ENCODE measurements around the gene CRYGN. TPM values are rescaled to one million over a fixed set of nuclear protein-coding genes. Genes with fewer than 3 reads are reported as not detected.
A peak's percentile ranks its signal among the peaks of the same experiment; 100 is the strongest.

Gene CRYGN
- total RNA-seq, 1 experiment from 2014 or later, result 1.2 TPM

- H3K36me3 ChIP-seq (replicated peaks; ENCODE audit: control insufficient read depth, insufficient read depth, low read length), result peaks cover 3% of the 10 kb centered on the region
- H3K4me3 ChIP-seq (ENCODE audit: insufficient read depth, low read depth, low read length), result no peak overlapping the region
- H3K27me3 ChIP-seq (ENCODE audit: control insufficient read depth, insufficient read depth, low read length), result no peaks in the 10 kb centered on the region
- peak; percentile 59 for DNase-seq
Measured at GRCh38 chr7:151404216-151405011, 35.5 kb downstream of the CRYGN start.

- Histone ChIP-seq H3K36me3 (replicated peaks; ENCODE audit: control insufficient read depth, insufficient read depth, low read length) (peaks cover 3% of the 10 kb centered on the region), H3K27me3 (ENCODE audit: control insufficient read depth, insufficient read depth, low read length) (no peaks in the 10 kb centered on the region), H3K4me3 (ENCODE audit: insufficient read depth, low read depth, low read length) (no peak overlapping the region)
- DNase-seq, result peak; percentile 56
Measured at GRCh38 chr7:151403764-151404163, 36.2 kb downstream of the CRYGN start.

GRCh38 chr7:151402029-151402835 is 37.7 kb downstream of the CRYGN start:
- no peak overlapping the region for H3K4me3 ChIP-seq (ENCODE audit: insufficient read depth, low read depth, low read length)
- no peaks in the 10 kb centered on the region for H3K27me3 ChIP-seq (ENCODE audit: control insufficient read depth, insufficient read depth, low read length)
- DNase-seq, result peak; percentile 56
- peaks cover 4% of the 10 kb centered on the region for H3K36me3 ChIP-seq (replicated peaks; ENCODE audit: control insufficient read depth, insufficient read depth, low read length)

GRCh38 chr7:151400626-151401315 is 39.2 kb downstream of the CRYGN start:
- H3K27me3 ChIP-seq (ENCODE audit: control insufficient read depth, insufficient read depth, low read length), result no peaks in the 10 kb centered on the region
- peak; percentile 77 for DNase-seq
- no peak overlapping the region for H3K4me3 ChIP-seq (ENCODE audit: insufficient read depth, low read depth, low read length)
- H3K36me3 ChIP-seq (replicated peaks; ENCODE audit: control insufficient read depth, insufficient read depth, low read length), result peaks cover 4% of the 10 kb centered on the region

- no peak overlapping the region for H3K4me3 ChIP-seq (ENCODE audit: insufficient read depth, low read depth, low read length)
- peak; percentile 43 for DNase-seq
- H3K36me3 ChIP-seq (replicated peaks; ENCODE audit: control insufficient read depth, insufficient read depth, low read length), result peaks cover 4% of the 10 kb centered on the region
- H3K27me3 ChIP-seq (ENCODE audit: control insufficient read depth, insufficient read depth, low read length), result no peaks in the 10 kb centered on the region
Measured at GRCh38 chr7:151399906-151400305, 40.0 kb downstream of the CRYGN start.

GRCh38 chr7:151399305-151399601 is 40.7 kb downstream of the CRYGN start:
- DNase-seq, result no peak
- Histone ChIP-seq H3K4me3 (ENCODE audit: insufficient read depth, low read depth, low read length) (no peak overlapping the region), H3K36me3 (replicated peaks; ENCODE audit: control insufficient read depth, insufficient read depth, low read length) (peaks cover 4% of the 10 kb centered on the region), H3K27me3 (ENCODE audit: control insufficient read depth, insufficient read depth, low read length) (no peaks in the 10 kb centered on the region)

GRCh38 chr7:151398446-151399304 is 41.3 kb downstream of the CRYGN start:
- DNase-seq, result no peak
- peaks cover 4% of the 10 kb centered on the region for H3K36me3 ChIP-seq (replicated peaks; ENCODE audit: control insufficient read depth, insufficient read depth, low read length)
- H3K27me3 ChIP-seq (ENCODE audit: control insufficient read depth, insufficient read depth, low read length), result no peaks in the 10 kb centered on the region
- H3K4me3 ChIP-seq (ENCODE audit: insufficient read depth, low read depth, low read length), result no peak overlapping the region

- Histone ChIP-seq H3K36me3 (replicated peaks; ENCODE audit: control insufficient read depth, insufficient read depth, low read length) (peaks cover 4% of the 10 kb centered on the region), H3K4me3 (ENCODE audit: insufficient read depth, low read depth, low read length) (no peak overlapping the region), H3K27me3 (ENCODE audit: control insufficient read depth, insufficient read depth, low read length) (no peaks in the 10 kb centered on the region)
- no peak for DNase-seq
Measured at GRCh38 chr7:151397026-151397425, 42.9 kb downstream of the CRYGN start.

- DNase-seq, result no peak
- Histone ChIP-seq H3K27me3 (ENCODE audit: control insufficient read depth, insufficient read depth, low read length) (no peaks in the 10 kb centered on the region), H3K36me3 (replicated peaks; ENCODE audit: control insufficient read depth, insufficient read depth, low read length) (peaks cover 4% of the 10 kb centered on the region), H3K4me3 (ENCODE audit: insufficient read depth, low read depth, low read length) (no peak overlapping the region)
Measured at GRCh38 chr7:151396328-151396970, 43.5 kb downstream of the CRYGN start.

GRCh38 chr7:151395036-151395367 is 44.9 kb downstream of the CRYGN start:
- H3K27me3 ChIP-seq (ENCODE audit: control insufficient read depth, insufficient read depth, low read length), result no peaks in the 10 kb centered on the region
- H3K4me3 ChIP-seq (ENCODE audit: insufficient read depth, low read depth, low read length), result no peak overlapping the region
- peaks cover 4% of the 10 kb centered on the region for H3K36me3 ChIP-seq (replicated peaks; ENCODE audit: control insufficient read depth, insufficient read depth, low read length)
- no peak for DNase-seq

GRCh38 chr7:151394076-151395035 is 45.6 kb downstream of the CRYGN start:
- Histone ChIP-seq H3K4me3 (ENCODE audit: insufficient read depth, low read depth, low read length) (no peak overlapping the region), H3K27me3 (ENCODE audit: control insufficient read depth, insufficient read depth, low read length) (no peaks in the 10 kb centered on the region), H3K36me3 (replicated peaks; ENCODE audit: control insufficient read depth, insufficient read depth, low read length) (peaks cover 4% of the 10 kb centered on the region)
- DNase-seq, result no peak

GRCh38 chr7:151393031-151393977 is 46.6 kb downstream of the CRYGN start:
- H3K27me3 ChIP-seq (ENCODE audit: control insufficient read depth, insufficient read depth, low read length), result no peaks in the 10 kb centered on the region
- no peak for DNase-seq
- H3K4me3 ChIP-seq (ENCODE audit: insufficient read depth, low read depth, low read length), result no peak overlapping the region
- H3K36me3 ChIP-seq (replicated peaks; ENCODE audit: control insufficient read depth, insufficient read depth, low read length), result peaks cover 5% of the 10 kb centered on the region

Measured in H7 (cell line).